ENCODE data around the gene SEC14L3. TPM values are rescaled to one million over a fixed set of nuclear protein-coding genes. Genes with fewer than 3 reads are reported as not detected.
"Not testable (repeated sequence)": the region's sequence is repeated elsewhere in the genome, so short reads cannot be mapped to it uniquely, and the experiment has no call there.

The SEC14L3 gene
- total and polyA plus RNA-seq, 5 donors from 2014 or later, result not detected

- Histone ChIP-seq H3K4me1 (ENCODE audit: control insufficient read depth, insufficient read depth, low read length, poor library complexity, severe bottlenecking) (no peaks in the 10 kb centered on the region), H3K27ac (ENCODE audit: insufficient read depth, low read length, poor library complexity, severe bottlenecking) (no peak overlapping the region), H3K9me3 (ENCODE audit: control insufficient read depth in 2 of 2, low read length in 2 of 2) (no peaks in the 10 kb centered on the region), H3K27me3 (ENCODE audit: control insufficient read depth, insufficient read depth, low read length) (peaks cover 12% of the 10 kb centered on the region), H3K4me3 (ENCODE audit: low read depth, low read length) (no peak overlapping the region), H3K36me3 (ENCODE audit: control insufficient read depth, insufficient read depth, low read length) (no peaks in the 10 kb centered on the region)
- Mint-ChIP-seq H3K27ac (no peak overlapping the region), H3K27me3 (peaks cover 51% of the 10 kb centered on the region), H3K4me3 (no peak overlapping the region), H3K4me1 (peaks cover 0 to 11% (median 5%) of the 10 kb centered on the region in 4 donors), H3K9me3 (peaks cover 0 to 7% (median 2%) of the 10 kb centered on the region in 7 donors), H3K36me3 (no peaks in the 10 kb centered on the region)
- no peak for DNase-seq
- no peak for ATAC-seq (ENCODE audit: low read depth in 2 of 2)
Measured at GRCh38 chr22:30469165-30469564, 2.7 kb downstream of the SEC14L3 start.

- not testable (repeated sequence) for H3K4me1 Mint-ChIP-seq; ATAC-seq (ENCODE audit: low read depth in 2 of 2); H3K36me3 ChIP-seq (ENCODE audit: control insufficient read depth, insufficient read depth, low read length); DNase-seq; H3K4me1 ChIP-seq (ENCODE audit: control insufficient read depth, insufficient read depth, low read length, poor library complexity, severe bottlenecking); H3K4me3 Mint-ChIP-seq; H3K9me3 ChIP-seq (ENCODE audit: control insufficient read depth in 2 of 2, low read length in 2 of 2); H3K4me3 ChIP-seq (ENCODE audit: low read depth, low read length); H3K9me3 Mint-ChIP-seq; H3K27ac ChIP-seq (ENCODE audit: insufficient read depth, low read length, poor library complexity, severe bottlenecking); H3K36me3 Mint-ChIP-seq; H3K27me3 ChIP-seq (ENCODE audit: control insufficient read depth, insufficient read depth, low read length); H3K27ac Mint-ChIP-seq
- peaks cover 35% of the 10 kb centered on the region for H3K27me3 Mint-ChIP-seq
Measured at GRCh38 chr22:30460555-30460954, 11.3 kb downstream of the SEC14L3 start.

- Mint-ChIP-seq H3K9me3 (peaks cover 0 to 7% (median 0%) of the 10 kb centered on the region in 7 donors), H3K27ac (no peak overlapping the region), H3K36me3 (no peaks in the 10 kb centered on the region), H3K27me3 (peaks cover 33% of the 10 kb centered on the region), H3K4me3 (no peak overlapping the region), H3K4me1 (no peaks in the 10 kb centered on the region)
- H3K36me3 ChIP-seq (ENCODE audit: control insufficient read depth, insufficient read depth, low read length), result no peaks in the 10 kb centered on the region
- ATAC-seq (ENCODE audit: low read depth in 2 of 2) (no peak), DNase-seq (no peak)
- H3K27ac ChIP-seq (ENCODE audit: insufficient read depth, low read length, poor library complexity, severe bottlenecking), result no peak overlapping the region
- peaks cover 6% of the 10 kb centered on the region for H3K27me3 ChIP-seq (ENCODE audit: control insufficient read depth, insufficient read depth, low read length)
- no peaks in the 10 kb centered on the region for H3K4me1 ChIP-seq (ENCODE audit: control insufficient read depth, insufficient read depth, low read length, poor library complexity, severe bottlenecking)
- H3K4me3 ChIP-seq (ENCODE audit: low read depth, low read length), result no peak overlapping the region
- no peaks in the 10 kb centered on the region for H3K9me3 ChIP-seq (ENCODE audit: control insufficient read depth in 2 of 2, low read length in 2 of 2)
Measured at GRCh38 chr22:30460147-30460546, 11.7 kb downstream of the SEC14L3 start.

- DNase-seq, result no peak
- Mint-ChIP-seq H3K27me3 (peaks cover 27% of the 10 kb centered on the region), H3K4me3 (no peak overlapping the region), H3K36me3 (no peaks in the 10 kb centered on the region), H3K9me3 (peaks cover 0 to 1% (median 0%) of the 10 kb centered on the region in 7 donors), H3K27ac (no peak overlapping the region), H3K4me1 (no peaks in the 10 kb centered on the region)
- no peaks in the 10 kb centered on the region for H3K36me3 ChIP-seq (ENCODE audit: control insufficient read depth, insufficient read depth, low read length)
- no peak overlapping the region for H3K4me3 ChIP-seq (ENCODE audit: low read depth, low read length)
- ATAC-seq (ENCODE audit: low read depth in 2 of 2), result no peak
- H3K27me3 ChIP-seq (ENCODE audit: control insufficient read depth, insufficient read depth, low read length), result peaks cover 4% of the 10 kb centered on the region
- H3K4me1 ChIP-seq (ENCODE audit: control insufficient read depth, insufficient read depth, low read length, poor library complexity, severe bottlenecking), result no peaks in the 10 kb centered on the region
- H3K9me3 ChIP-seq (ENCODE audit: control insufficient read depth in 2 of 2, low read length in 2 of 2), result no peaks in the 10 kb centered on the region
- no peak overlapping the region for H3K27ac ChIP-seq (ENCODE audit: insufficient read depth, low read length, poor library complexity, severe bottlenecking)
Measured at GRCh38 chr22:30459181-30460052, 12.4 kb downstream of the SEC14L3 start.

- ATAC-seq (ENCODE audit: low read depth in 2 of 2) (no peak), DNase-seq (no peak)
- Mint-ChIP-seq H3K4me1 (no peaks in the 10 kb centered on the region), H3K9me3 (peaks cover 0 to 1% (median 0%) of the 10 kb centered on the region in 7 donors), H3K27me3 (peaks cover 31% of the 10 kb centered on the region), H3K36me3 (no peaks in the 10 kb centered on the region), H3K4me3 (no peak overlapping the region), H3K27ac (no peak overlapping the region)
- Histone ChIP-seq H3K4me3 (ENCODE audit: low read depth, low read length) (no peak overlapping the region), H3K27me3 (ENCODE audit: control insufficient read depth, insufficient read depth, low read length) (no peaks in the 10 kb centered on the region), H3K4me1 (ENCODE audit: control insufficient read depth, insufficient read depth, low read length, poor library complexity, severe bottlenecking) (no peaks in the 10 kb centered on the region), H3K36me3 (ENCODE audit: control insufficient read depth, insufficient read depth, low read length) (no peaks in the 10 kb centered on the region), H3K9me3 (ENCODE audit: control insufficient read depth in 2 of 2, low read length in 2 of 2) (no peaks in the 10 kb centered on the region), H3K27ac (ENCODE audit: insufficient read depth, low read length, poor library complexity, severe bottlenecking) (no peak overlapping the region)
Measured at GRCh38 chr22:30457981-30458380, 13.8 kb downstream of the SEC14L3 start.

GRCh38 chr22:30455075-30455840 is 16.6 kb downstream of the SEC14L3 start:
- Mint-ChIP-seq H3K36me3 (no peaks in the 10 kb centered on the region), H3K4me3 (no peak overlapping the region), H3K9me3 (peaks cover 0 to 1% (median 0%) of the 10 kb centered on the region in 7 donors), H3K27me3 (peaks cover 33% of the 10 kb centered on the region), H3K27ac (no peak overlapping the region), H3K4me1 (no peaks in the 10 kb centered on the region)
- Histone ChIP-seq H3K9me3 (ENCODE audit: control insufficient read depth in 2 of 2, low read length in 2 of 2) (no peaks in the 10 kb centered on the region), H3K27ac (ENCODE audit: insufficient read depth, low read length, poor library complexity, severe bottlenecking) (no peak overlapping the region), H3K4me3 (ENCODE audit: low read depth, low read length) (no peak overlapping the region), H3K36me3 (ENCODE audit: control insufficient read depth, insufficient read depth, low read length) (no peaks in the 10 kb centered on the region), H3K4me1 (ENCODE audit: control insufficient read depth, insufficient read depth, low read length, poor library complexity, severe bottlenecking) (no peaks in the 10 kb centered on the region), H3K27me3 (ENCODE audit: control insufficient read depth, insufficient read depth, low read length) (no peaks in the 10 kb centered on the region)
- no peak for DNase-seq
- no peak for ATAC-seq (ENCODE audit: low read depth in 2 of 2)

DNA sequence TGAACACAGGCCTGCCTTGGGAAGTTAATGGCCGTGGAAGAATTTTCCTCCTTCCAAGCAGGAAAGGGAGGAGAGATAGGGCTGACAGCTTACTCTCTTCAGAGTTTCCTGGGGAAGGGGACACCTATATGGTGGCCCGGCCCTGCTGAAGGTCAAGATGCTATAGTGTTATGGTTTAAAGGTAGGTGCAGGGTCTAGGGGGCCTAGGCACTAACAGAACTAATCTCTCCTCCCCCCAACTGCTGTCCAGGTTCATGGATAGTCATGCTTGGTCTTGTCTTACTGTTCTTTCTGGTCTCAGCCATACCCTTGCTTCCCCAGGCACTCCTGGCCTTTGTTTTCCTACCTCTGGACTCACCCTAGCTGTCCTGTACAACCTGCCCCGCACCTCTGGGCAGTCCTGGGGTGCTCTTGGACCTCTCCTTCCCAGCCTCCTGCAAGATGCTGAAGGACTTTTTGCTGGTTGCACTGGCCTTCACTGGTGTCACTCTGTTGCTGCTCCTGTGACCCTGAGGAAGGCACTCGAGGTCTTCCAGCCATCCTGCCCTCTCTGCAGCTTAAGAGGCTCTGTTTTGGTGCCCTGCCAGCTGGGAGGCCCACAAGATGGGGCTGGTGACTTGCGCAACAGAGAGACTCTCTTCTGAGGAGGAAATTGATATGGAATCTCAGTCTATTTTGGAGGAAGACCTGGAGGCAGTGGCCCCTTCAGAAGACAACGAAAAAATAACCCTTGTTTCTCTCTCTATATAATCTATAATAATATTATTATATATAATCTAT is 17.9 kb downstream of the SEC14L3 start:
- ATAC-seq (ENCODE audit: low read depth in 2 of 2) (no peak), DNase-seq (peak in 1 of 3 donors; percentile 44)
- no peaks in the 10 kb centered on the region for H3K4me1 ChIP-seq (ENCODE audit: control insufficient read depth, insufficient read depth, low read length, poor library complexity, severe bottlenecking)
- H3K27ac Mint-ChIP-seq, result no peak overlapping the region
- H3K36me3 ChIP-seq (ENCODE audit: control insufficient read depth, insufficient read depth, low read length), result no peaks in the 10 kb centered on the region
- peaks cover 0 to 1% (median 0%) of the 10 kb centered on the region in 7 donors for H3K9me3 Mint-ChIP-seq
- H3K27ac ChIP-seq (ENCODE audit: insufficient read depth, low read length, poor library complexity, severe bottlenecking), result no peak overlapping the region
- no peaks in the 10 kb centered on the region for H3K9me3 ChIP-seq (ENCODE audit: control insufficient read depth in 2 of 2, low read length in 2 of 2)
- H3K27me3 Mint-ChIP-seq, result peaks cover 27% of the 10 kb centered on the region
- no peaks in the 10 kb centered on the region for H3K36me3 Mint-ChIP-seq
- H3K4me3 ChIP-seq (ENCODE audit: low read depth, low read length), result no peak overlapping the region
- no peak overlapping the region for H3K4me3 Mint-ChIP-seq
- H3K27me3 ChIP-seq (ENCODE audit: control insufficient read depth, insufficient read depth, low read length), result no peaks in the 10 kb centered on the region
- no peaks in the 10 kb centered on the region for H3K4me1 Mint-ChIP-seq

Measured in CD4-positive, CD25-positive, alpha-beta regulatory T cell (primary cell).